ENCODE measurements around the gene RNLS. TPM values are rescaled to one million over a fixed set of nuclear protein-coding genes. Genes with fewer than 3 reads are reported as not detected.
A peak's percentile ranks its signal among the peaks of the same experiment; 100 is the strongest.

RNLS gene
- total and polyA plus RNA-seq, 4 donors, result 5.8 to 11.6 (median 7.9) TPM

DNA sequence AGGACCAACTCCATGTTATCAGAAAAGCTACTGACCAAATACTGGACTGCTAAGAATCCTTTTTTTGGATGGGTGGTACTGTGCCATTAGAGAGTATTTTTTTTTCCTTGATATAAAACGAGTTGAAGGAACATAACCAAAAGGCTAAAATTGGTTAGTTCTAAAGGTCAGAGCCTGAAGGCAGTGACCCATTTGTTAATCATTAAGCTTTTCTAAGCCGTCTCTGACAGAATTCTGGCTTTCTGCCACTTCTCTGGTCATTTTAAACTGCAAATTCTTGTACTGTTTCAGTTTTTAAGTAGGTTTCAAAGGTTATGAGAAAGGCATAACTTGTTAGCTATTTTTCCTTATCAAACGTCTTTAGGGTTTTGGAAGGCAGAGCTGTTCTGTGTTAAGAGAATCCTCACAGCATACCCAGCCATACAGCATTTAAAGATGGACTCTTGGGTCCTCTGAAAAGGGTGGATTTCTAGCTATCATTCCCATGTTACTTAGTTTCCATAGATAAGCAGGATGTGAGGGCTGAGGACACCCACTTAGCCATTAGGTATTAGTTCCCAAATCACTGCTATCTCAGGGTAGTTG, 196.8 kb downstream of the RNLS start:
- peak overlapping the region; percentile 31 to 75 for H3K27ac ChIP-seq (ENCODE audit: low read depth in 1 of 2, low read length in 1 of 2)

DNA sequence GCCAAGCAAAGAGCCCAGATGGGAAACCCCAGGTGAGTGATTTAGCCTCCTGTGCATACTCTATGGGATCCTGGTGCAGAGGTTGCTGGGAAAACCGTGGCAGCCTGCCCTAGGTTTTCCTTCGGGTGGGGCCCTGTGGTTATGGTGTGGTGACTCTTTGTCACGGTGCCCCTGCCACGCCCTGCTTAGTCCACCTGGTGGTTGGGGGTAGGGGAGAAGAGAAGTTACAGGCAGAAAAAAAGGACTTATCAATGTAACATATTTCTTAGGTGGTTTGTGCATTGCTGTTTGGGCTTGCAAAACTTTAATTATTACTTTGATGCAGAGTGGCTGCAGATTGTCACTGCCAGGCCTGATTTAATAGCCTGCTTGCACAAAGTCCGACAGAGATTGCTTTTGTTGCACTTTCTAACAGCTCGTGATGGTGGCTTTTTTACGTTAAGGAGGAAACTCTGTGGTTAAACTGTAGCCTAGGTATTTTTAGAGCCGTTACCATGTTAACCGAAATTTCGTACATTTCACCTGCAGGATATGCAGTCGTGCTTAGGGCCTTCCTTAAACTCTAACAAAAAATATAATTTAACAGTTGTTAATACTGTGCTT, 197.4 kb downstream of the RNLS start:
- H3K9ac ChIP-seq (ENCODE audit: insufficient read depth in 1 of 2, low read length in 2 of 2), result no peak overlapping the region
- H3K27ac ChIP-seq (ENCODE audit: low read depth in 1 of 2, low read length in 1 of 2), result no peak overlapping the region
- no peaks in the 10 kb centered on the region for H3K27me3 ChIP-seq (ENCODE audit: control insufficient read depth in 3 of 3, insufficient read depth in 3 of 3, low read length in 2 of 3)
- DNase-seq (peak in 2 of 3 donors; percentile 31 to 36), ATAC-seq (ENCODE audit: insufficient read depth, low FRiP score) (peak; percentile 39)
- peaks cover 2 to 28% (median 16%) of the 10 kb centered on the region in 5 donors for H3K4me1 ChIP-seq (ENCODE audit: control insufficient read depth in 5 of 5, insufficient read depth in 5 of 5, low read length in 5 of 5)
- WGBS, 2 donors, result 17 to 35% methylated on average over 11 of the region's 11 CpGs
- H3K4me3 ChIP-seq, result no peak overlapping the region
- TF ChIP-seq, protein P1, sequence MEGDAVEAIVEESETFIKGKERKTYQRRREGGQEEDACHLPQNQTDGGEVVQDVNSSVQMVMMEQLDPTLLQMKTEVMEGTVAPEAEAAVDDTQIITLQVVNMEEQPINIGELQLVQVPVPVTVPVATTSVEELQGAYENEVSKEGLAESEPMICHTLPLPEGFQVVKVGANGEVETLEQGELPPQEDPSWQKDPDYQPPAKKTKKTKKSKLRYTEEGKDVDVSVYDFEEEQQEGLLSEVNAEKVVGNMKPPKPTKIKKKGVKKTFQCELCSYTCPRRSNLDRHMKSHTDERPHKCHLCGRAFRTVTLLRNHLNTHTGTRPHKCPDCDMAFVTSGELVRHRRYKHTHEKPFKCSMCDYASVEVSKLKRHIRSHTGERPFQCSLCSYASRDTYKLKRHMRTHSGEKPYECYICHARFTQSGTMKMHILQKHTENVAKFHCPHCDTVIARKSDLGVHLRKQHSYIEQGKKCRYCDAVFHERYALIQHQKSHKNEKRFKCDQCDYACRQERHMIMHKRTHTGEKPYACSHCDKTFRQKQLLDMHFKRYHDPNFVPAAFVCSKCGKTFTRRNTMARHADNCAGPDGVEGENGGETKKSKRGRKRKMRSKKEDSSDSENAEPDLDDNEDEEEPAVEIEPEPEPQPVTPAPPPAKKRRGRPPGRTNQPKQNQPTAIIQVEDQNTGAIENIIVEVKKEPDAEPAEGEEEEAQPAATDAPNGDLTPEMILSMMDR (IDR thresholded peaks at IDR 0.05; ENCODE audit: control extremely low read depth, extremely low read depth), result no peak
- H3K36me3 ChIP-seq (ENCODE audit: control insufficient read depth in 4 of 4, insufficient read depth in 4 of 4, low read length in 4 of 4), result no peaks in the 10 kb centered on the region
- peaks cover 0 to 3% (median 0%) of the 10 kb centered on the region in 4 donors for H3K9me3 ChIP-seq (ENCODE audit: control insufficient read depth in 4 of 4, insufficient read depth in 3 of 4, low read length in 3 of 4)

More for the DNA sequence above, 196.8 kb downstream of the RNLS start:
- no peaks in the 10 kb centered on the region for H3K27me3 ChIP-seq (ENCODE audit: control insufficient read depth in 3 of 3, insufficient read depth in 3 of 3, low read length in 2 of 3)
- 11 to 17% methylated on average over 3 of the region's 3 CpGs for WGBS, 2 donors
- TF ChIP-seq, protein P1 (IDR thresholded peaks at IDR 0.05; ENCODE audit: control extremely low read depth, extremely low read depth), result no peak
- DNase-seq (peak in 2 of 3 donors; percentile 74 to 80), ATAC-seq (ENCODE audit: insufficient read depth, low FRiP score) (no peak)
- H3K4me3 ChIP-seq, result no peak overlapping the region
- peaks cover 2 to 28% (median 16%) of the 10 kb centered on the region in 5 donors for H3K4me1 ChIP-seq (ENCODE audit: control insufficient read depth in 5 of 5, insufficient read depth in 5 of 5, low read length in 5 of 5)
- peak overlapping the region in 1 of 2 donors; percentile 70 for H3K9ac ChIP-seq (ENCODE audit: insufficient read depth in 1 of 2, low read length in 2 of 2)
- peaks cover 0 to 3% (median 0%) of the 10 kb centered on the region in 4 donors for H3K9me3 ChIP-seq (ENCODE audit: control insufficient read depth in 4 of 4, insufficient read depth in 3 of 4, low read length in 3 of 4)
- no peaks in the 10 kb centered on the region for H3K36me3 ChIP-seq (ENCODE audit: control insufficient read depth in 4 of 4, insufficient read depth in 4 of 4, low read length in 4 of 4)

- peaks cover 0 to 3% (median 0%) of the 10 kb centered on the region in 4 donors for H3K9me3 ChIP-seq (ENCODE audit: control insufficient read depth in 4 of 4, insufficient read depth in 3 of 4, low read length in 3 of 4)
- TF ChIP-seq, protein P1 (IDR thresholded peaks at IDR 0.05; ENCODE audit: control extremely low read depth, extremely low read depth), result no peak
- ATAC-seq (ENCODE audit: insufficient read depth, low FRiP score) (no peak), DNase-seq (no peak)
- H3K36me3 ChIP-seq (ENCODE audit: control insufficient read depth in 4 of 4, insufficient read depth in 4 of 4, low read length in 4 of 4), result no peaks in the 10 kb centered on the region
- H3K27ac ChIP-seq (ENCODE audit: low read depth in 1 of 2, low read length in 1 of 2), result no peak overlapping the region
- 24 to 38% methylated on average over 1 of the region's 1 CpG for WGBS, 2 donors
- H3K4me3 ChIP-seq, result no peak overlapping the region
- H3K4me1 ChIP-seq (ENCODE audit: control insufficient read depth in 5 of 5, insufficient read depth in 5 of 5, low read length in 5 of 5), result peaks cover 2 to 28% (median 16%) of the 10 kb centered on the region in 5 donors
- H3K9ac ChIP-seq (ENCODE audit: insufficient read depth in 1 of 2, low read length in 2 of 2), result no peak overlapping the region
- H3K27me3 ChIP-seq (ENCODE audit: control insufficient read depth in 3 of 3, insufficient read depth in 3 of 3, low read length in 2 of 3), result no peaks in the 10 kb centered on the region
Measured at GRCh38 chr10:88383276-88383675, 199.8 kb downstream of the RNLS start.

Data from lung (tissue), 12 donors.